Ramos (cell line): ENCODE data around the gene RB1.
"Not testable (repeated sequence)": the region's sequence is repeated elsewhere in the genome, so short reads cannot be mapped to it uniquely, and the experiment has no call there.

ENCODE experiments used
- in situ Hi-C: fragments of 300-500 bp; cut with MboI; formaldehyde crosslinking; loops from one replicate; pipeline ENCODE4 v1.14.3; 2022; ENCODE audit warnings: low sequenced_read_pairs; ENCODE audit not compliant: unreplicated experiment

The RB1 gene

DNA sequence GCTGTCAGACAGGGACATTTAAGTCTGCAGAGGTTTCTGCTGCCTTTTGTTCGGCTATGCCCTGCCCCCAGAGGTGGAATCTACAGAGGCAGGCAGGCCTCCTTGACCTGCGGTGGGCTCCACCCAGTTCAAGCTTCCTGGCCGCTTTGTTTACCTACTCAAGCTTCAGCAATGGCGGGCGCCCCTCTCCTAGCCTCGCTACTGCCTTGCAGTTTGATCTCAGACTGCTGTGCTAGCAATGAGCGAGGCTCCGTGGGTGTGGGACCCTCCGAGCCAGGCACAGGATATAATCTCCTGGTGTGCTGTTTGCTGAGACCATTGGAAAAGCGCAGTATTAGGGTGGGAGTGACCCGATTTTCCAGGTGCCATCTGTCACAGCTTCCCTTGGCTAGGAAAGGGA lies 35.6 kb downstream of the RB1 start:
- in situ Hi-C loops, result loop anchor here (5.0 to 10.0 kb wide), 3 partner anchors 214 to 426 kb away; no protein-coding TSS in a partner anchor

DNA sequence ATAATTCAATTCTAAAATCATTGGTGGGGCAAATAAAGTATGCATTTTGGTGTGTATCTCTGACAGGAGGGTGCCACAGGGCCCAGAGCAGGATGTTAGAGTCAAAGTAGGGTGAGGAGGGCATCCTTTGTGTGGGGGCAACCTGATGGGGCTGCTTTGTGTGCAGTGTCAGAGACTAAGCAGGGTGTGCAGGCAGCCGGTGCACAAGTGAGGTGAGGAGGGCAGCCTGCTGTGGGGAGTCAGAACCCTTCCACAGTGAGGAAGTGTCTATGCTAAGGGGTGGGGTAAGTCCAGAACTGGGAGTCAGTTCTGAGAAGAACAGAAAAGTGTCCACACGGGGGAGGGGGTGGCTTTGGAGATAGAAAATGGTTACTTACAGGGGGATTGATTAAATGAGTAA lies 40.7 kb downstream of the RB1 start:
- in situ Hi-C loops, result no loop called here

DNA sequence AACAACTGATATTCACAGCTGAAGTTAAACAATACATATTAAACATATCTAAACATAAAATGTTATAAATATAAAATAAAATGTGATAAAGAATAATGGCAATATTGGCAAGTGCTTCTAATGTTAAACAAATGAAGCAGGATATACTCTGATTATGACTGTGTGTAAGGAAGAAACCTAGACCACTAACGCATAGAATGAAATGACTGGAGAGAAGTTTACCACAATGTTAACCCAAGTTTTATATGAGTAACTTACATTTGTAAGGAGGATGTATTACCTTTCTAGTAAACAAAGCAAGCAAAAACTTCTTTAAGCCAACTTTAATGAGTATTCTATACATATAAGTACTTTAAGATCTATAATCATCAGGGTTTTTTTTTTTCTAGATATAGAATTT lies 43.0 kb downstream of the RB1 start:
- in situ Hi-C loops, result no loop called here

DNA sequence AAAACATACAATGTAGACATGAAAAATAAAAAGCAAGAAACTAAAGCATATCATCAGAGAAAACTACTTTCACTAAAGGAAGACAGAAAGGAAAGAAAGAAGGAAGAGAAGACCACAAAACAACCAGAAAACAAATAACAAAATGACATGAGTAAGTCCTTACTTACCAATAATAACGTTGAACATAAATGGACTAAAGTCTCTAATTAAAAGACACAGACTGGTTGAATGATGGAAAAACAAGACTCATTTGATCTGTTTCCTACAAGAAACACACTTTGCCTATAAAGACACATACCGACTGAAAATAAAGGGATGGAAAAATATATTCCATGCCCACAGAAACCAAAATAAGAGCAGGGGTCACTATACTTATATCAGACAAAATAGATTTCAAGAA lies 46.0 kb downstream of the RB1 start:
- in situ Hi-C loops, result no loop called here

DNA sequence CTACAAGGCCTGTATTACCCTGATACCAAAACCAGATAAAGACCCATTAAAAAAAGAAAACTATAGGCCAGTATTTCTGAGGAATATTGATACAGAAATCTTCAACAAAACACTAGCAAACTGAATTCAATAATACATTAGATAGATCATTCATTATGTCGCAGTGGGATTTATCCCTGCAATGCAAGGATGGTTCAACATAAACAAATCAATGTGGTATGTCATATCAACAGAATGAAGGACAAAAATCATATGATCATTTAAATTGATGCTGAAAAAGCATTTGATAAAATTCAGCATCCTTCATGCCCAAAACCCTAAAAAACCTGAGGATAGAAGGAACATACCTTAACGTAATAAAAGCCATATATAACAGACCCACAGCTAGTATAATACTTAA lies 50.0 kb downstream of the RB1 start:
- in situ Hi-C loops, result no loop called here

DNA sequence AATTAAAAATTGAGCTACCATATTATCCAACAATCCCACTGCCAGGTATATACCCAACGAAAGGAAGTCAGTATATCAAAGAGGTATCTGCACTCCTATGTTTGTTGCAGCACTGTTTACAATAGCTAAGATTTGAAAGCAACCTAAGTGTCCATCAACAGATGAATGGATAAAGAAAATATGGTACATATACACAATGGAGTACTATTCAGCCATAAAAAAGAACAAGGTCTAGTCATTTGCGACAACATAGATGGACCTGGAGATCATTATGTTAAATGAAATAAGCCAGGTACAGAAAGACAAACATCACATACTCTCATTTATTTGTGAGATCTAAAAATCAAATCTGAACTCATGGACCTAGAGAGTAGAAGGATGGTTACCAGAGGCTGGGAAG lies 52.0 kb downstream of the RB1 start:
- in situ Hi-C loops, result not testable (repeated sequence)

DNA sequence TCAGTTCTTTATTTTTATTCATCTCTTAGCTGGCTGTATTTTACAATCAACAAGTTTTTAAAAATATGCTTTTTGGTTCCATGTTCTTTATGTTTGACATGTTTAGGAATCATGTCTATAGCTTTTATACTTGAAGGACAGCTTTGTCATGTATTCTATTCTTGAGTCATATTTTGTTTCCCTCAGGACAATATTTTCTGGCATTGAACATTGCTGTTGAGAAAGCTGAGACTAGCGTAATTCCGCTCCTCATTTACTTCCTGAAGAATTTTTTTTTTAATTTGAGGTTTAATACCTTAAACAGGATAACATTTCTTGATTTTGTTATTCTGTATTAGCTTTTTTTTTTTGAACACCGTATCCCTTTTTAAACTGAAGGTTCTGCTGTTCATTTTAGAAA lies 53.2 kb downstream of the RB1 start:
- in situ Hi-C loops, result no loop called here

DNA sequence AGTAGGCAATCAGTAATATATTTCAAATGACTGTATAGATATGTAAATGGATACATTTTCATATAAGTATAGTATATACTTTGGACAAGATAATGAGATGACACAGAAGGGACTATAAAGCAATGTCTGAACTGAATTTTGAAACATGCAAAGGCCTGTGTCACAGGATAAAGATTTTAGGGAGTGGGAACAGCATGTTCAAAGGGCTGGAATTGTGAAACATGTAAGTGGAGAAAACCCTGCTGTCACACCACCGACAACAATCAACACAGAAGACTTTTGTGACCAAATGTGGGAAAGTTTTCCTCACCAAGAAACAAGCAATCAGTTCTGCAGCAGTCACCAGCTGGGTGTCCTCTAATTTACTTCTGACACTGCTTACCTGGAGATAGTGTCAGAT lies 66.4 kb downstream of the RB1 start:
- in situ Hi-C loops, result no loop called here

DNA sequence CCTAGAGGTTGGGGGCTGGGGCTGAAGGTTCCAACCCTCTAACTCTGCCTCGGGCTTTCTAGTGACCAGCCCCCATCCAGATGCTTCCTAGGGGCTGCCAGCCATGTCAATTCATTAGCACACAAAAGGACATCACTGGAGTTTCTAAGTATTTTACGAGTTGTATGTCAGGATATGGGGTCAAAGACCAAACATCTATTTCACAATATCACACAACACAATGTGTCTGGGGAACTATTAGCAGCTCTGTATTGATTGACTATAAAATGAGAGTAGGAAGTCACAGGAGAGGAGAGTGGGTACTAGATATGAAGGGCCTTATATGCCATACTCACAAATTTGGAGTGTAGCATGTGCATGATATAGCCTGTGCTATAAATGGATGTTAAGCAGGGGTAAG lies 67.3 kb downstream of the RB1 start:
- in situ Hi-C loops, result no loop called here

DNA sequence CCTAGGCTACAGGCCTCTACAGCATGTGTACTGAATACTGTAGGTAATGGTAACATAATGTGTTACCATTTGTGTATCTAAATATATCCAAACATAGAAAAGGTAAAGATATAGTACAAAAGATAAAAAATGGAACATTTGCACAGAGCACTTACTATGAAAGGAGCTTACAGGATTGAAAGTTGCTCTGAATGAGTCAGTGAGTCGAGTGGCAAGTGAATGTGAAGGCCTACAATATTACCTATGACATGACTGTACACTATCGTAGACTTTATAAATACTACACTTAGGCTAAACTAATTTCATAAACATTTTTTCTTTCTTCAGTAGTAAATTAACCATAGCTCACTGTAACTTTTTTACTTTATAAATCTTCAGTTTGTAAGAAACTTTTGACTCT lies 74.3 kb downstream of the RB1 start:
- in situ Hi-C loops, result no loop called here

DNA sequence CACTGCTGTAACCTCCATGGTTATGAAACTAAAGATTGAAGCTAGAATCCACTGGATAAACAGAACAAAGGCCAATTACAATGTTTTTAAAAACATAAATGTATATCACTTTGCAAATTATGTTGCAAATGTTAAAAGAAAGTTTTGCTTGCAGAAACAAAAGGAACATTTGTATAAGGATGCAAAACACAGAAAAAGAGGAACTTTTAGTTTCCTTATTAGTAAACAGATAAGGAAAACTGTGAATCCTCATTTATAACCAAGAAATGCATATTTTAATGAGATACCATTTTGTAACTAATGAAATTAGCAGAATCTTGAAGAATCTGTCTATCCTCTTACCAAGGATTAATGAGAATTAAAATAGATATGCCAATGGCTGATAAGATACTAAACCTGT lies 77.0 kb downstream of the RB1 start:
- in situ Hi-C loops, result no loop called here

DNA sequence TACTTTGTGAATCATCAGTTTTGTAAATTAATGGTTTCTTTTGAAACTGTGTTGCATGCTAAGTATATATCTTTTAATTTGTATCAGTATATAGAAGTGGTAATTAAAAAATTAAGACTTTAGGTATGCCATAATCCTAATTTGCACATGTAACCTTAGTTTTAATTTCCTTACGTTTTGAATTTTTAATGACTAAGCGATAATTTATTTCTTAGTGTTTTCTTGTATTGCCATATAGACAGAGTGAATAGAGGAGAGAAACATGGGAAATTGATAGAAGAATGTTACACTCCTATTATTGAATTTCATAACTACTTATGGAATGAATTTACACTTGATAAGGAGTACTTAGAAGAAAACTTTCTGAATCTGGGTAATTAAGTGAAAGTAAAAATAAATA lies 79.8 kb downstream of the RB1 start:
- in situ Hi-C loops, result no loop called here

DNA sequence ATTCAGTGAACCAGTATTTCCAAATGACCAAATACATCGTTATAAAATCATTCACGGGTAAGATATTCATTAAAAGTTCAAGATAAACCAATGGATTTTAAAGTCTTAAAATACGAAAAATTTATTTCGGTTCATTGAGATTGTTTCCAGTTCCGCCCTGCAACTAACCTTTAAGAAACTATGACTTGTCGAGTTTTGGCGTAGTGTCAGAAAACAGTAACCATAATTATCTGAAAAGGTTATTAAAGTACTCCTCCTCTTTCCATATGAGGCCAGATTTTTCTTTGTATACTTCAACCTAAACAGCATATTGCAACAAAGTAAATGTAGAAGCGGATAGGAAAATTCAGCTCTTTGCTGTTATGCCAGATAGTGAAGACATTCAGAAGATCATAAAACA lies 83.3 kb downstream of the RB1 start:
- in situ Hi-C loops, result no loop called here

DNA sequence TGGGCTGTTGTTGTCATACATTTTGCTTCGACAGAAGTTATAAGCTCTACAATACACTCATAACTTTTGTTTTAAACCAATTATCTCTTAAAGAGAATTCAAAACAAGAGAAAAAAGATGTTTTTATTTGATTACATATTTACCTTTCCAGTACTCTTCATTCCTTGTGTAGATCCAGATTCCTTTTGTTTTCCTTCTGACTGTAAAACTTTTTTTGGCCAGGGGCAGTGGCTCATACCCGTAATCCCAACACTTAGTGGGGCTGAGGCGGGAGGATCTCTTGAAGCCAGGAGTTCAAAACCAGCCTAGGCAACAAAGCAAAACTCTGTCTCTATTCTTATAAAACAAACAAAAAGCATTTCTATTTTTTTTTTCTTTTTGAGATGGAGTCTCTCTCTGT lies 87.7 kb downstream of the RB1 start:
- in situ Hi-C loops, result no loop called here

DNA sequence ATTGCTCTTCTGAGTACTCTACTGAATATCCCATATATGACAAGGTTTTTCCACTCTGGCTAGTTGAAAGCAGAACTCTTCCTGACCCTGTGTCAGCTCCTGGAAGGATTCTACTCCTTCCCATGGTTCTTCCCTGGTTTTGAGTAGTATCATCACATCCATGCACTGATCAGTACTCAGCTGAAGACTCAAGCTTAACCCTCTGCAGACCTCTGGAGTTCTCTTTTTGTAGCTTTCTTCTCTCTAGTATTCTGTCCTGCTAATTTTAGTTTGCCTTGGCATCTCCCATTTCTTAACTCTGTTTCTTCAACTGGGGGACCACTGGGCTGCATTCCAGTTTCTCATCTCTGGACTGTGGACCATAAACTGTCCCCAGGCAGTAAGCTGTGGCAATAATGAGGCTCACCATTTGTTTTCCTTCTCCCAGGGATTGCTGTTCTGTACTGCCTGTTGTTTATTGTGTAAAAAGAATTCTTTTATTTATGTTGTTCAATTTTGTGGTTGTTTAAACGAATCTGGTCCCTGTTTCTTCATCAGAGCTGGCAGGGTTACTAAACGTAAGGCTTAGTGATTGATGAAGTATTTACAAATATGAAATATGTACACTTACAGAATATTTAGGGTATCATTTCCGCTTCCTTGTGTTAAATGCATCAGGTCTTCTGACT lies 89.6 kb downstream of the RB1 start:
- in situ Hi-C loops, result no loop called here

DNA sequence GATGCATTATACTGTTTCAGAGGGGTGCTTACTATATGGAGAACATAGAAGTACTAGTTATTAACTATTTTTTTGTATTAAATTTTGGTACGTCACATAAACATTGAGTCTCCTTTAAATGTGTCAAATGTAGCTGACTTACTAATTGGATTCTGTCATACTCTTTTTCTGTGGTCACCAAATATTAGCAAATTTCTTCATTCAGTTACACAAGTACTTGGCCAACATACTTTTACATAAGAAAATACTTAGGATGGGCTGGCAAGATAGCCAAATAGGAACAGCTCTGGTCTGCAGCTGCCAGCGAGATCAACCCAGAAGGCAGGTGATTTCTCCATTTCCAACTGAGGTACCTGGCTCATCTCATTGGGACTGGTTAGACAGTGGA lies 90.1 kb downstream of the RB1 start:
- in situ Hi-C loops, result no loop called here

DNA sequence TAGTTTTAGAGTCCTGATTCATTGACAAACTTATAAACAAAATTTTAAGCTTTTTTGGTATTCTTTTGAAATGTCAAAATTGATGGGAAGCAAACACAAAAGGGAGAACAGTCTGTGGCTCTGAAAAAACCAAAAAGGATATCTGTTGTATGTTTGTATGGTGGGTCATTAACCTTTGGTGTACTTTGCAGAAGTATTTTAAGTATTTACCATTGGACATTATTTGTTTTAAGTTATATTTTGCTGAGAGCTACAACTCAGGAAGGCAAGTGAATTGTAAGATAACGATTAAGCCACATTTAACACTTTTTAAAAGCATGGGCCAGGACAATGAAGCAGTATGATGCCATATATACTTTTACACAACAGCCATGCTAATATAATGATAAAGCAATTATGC lies 94.2 kb downstream of the RB1 start:
- in situ Hi-C loops, result no loop called here

DNA sequence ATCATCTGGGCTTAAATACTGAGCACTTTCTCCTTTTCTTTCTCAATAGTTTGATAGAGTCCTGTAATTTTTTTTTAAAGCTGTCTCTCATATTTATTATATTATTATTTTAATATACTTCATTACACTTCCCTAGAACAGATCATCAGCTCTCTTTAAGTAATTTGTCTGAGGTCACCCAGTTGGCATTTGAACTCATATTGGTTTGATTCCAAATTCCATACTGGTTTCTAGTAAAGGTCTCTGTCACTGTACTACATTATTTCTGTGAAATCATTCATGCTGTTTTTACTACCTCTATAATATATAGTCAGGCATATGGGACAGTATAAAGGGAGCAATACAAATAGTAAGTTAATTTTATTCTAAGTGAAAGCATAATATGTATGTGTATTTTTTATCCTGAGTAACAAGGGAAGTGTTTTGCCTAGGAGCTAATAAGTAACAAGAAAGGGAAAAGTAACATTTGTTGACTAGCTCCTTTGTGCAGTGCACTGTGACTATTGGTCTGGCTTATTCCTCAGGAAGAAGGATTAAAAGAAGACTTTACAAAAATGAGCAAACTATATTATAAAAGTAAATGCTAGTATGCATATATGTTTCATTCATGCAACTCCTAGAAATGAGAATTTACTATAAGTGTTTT lies 95.0 kb downstream of the RB1 start:
- in situ Hi-C loops, result no loop called here

DNA sequence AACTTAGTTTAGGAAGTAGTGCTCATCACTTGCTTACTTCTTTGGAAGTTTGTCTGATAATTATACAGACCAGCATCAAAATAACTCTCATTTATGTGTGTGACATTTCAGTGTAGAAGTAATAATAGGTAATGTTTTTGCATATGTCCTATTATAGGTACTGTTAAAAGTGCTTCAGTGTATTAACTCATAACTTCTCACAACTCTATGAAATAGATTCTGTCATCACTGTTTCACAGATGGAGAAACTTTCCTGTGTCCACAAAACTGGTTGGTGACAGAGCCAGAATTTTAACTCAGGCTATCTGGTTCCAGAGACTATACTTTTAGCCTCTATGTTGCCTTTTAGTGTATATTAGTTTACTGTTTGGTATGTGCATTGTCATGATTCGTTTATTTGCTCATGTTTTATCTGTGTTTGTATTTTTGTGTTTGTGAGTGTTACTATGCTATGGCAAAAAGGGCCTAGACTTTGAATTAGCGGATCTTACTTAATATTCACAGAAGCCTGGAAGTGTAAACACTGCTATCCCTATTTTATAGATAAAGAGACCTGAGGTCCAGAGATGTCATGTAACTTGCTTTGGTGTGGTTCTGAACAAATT lies 96.6 kb downstream of the RB1 start:
- in situ Hi-C loops, result no loop called here

DNA sequence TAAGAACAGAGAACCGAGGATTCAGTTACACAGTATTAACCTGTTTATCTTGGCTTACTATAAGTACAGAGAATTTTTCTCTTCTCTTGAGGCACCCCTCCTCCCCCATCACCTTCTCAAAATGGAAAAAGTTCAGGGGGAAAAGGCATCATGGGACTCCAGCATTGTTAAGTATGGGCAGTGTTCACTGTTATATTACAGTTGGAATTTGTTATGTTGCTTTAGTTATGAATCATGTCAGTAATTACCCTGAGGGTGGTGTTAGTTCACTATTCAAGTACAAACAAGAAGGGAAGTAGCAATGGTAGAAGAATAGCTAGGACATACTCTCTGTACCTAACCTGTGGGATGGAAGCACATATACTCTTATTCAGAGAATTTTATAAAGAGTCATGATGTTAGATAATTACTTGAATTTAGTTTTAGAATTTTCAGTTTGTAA lies 97.3 kb downstream of the RB1 start:
- in situ Hi-C loops, result no loop called here

DNA sequence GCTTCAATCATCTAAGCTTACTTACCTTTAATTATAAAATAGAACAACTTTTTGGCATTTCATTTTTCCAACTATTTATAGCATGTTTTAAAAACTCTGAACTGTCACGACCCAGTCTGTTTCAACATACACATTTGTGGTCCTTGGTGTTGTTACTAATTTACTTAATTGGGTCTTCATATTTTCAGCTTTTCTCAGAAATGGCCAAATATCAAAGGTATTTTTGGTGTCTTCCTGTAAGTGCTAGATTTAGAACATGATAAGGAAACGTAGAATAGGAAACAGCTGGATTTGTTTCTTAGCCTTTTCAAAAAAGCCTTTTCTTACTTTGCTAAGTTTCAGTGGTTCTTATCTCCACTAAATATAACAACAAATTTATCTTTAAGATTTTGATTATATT lies 97.9 kb downstream of the RB1 start:
- in situ Hi-C loops, result no loop called here
